CD14-positive monocyte (primary cell): ENCODE results near the gene PAK2. TPM values are rescaled to one million over a fixed set of nuclear protein-coding genes. Genes with fewer than 3 reads are reported as not detected.
"Not testable (repeated sequence)": the region's sequence is repeated elsewhere in the genome, so short reads cannot be mapped to it uniquely, and the experiment has no call there.

ENCODE experiments used
- DNase-seq, 3 donors: peaks; one replicate each; pipeline ENCODE4 v3.0.0-alpha.2; 2011 to 2022
- H2AFZ ChIP-seq: 2 replicates; pipeline ENCODE4 v1.6.0; 2012; ENCODE audit warnings: mild to moderate bottlenecking, low read depth, low read length, inconsistent platforms; ENCODE audit not compliant: insufficient read depth, poor library complexity, severe bottlenecking
- H3K27ac ChIP-seq, 2 donors: 1 replicate in 1 of 2; 2 replicates in 1 of 2; pipeline ENCODE4 v1.5.1; 2012 to 2013; ENCODE audit warnings: low read length in 2 of 2, control low read depth in 1 of 2, inconsistent platforms in 1 of 2, low read depth in 1 of 2, mild to moderate bottlenecking in 1 of 2
- H3K27me3 ChIP-seq, 2 donors: one replicate each; pipeline versions ENCODE4 v1.6.0 to v1.6.1; 2011 to 2013; ENCODE audit warnings: low read length in 2 of 2; ENCODE audit not compliant: control insufficient read depth in 2 of 2, insufficient read depth in 2 of 2
- H3K36me3 ChIP-seq, 2 donors: replicated peaks in 1 of 2; 1 replicate in 1 of 2; 2 replicates in 1 of 2; pipeline versions ENCODE4 v1.5.1 to v1.6.1; 2012 to 2013; ENCODE audit warnings: low read length in 2 of 2, control low read depth in 1 of 2, inconsistent platforms in 1 of 2, mild to moderate bottlenecking in 1 of 2; ENCODE audit not compliant: insufficient read depth in 2 of 2, control insufficient read depth in 1 of 2
- H3K4me1 ChIP-seq, 2 donors: 1 replicate in 1 of 2; 2 replicates in 1 of 2; pipeline versions ENCODE4 v1.5.1 to v1.6.1; 2012 to 2013; ENCODE audit warnings: low read length in 2 of 2, control low read depth in 1 of 2, inconsistent platforms in 1 of 2, mild to moderate bottlenecking in 1 of 2, moderate library complexity in 1 of 2; ENCODE audit not compliant: insufficient read depth in 2 of 2, control insufficient read depth in 1 of 2
- H3K4me2 ChIP-seq: replicated peaks from 2 replicates; pipeline ENCODE3; 2012; ENCODE audit warnings: low read length, moderate library complexity, mild to moderate bottlenecking; ENCODE audit not compliant: poor library complexity, severe bottlenecking; ENCODE audit errors: extremely low read depth
- H3K4me3 ChIP-seq, 3 experiments: fragments of 200-600 bp in 1 of 3; sonication (generic) in 1 of 3; replicated peaks in 1 of 3; 1 replicate in 2 of 3; 2 replicates in 1 of 3; pipeline ENCODE4 v1.5.1; 2011 to 2013; ENCODE audit warnings: low read length in 3 of 3, mild to moderate bottlenecking in 3 of 3, control low read depth in 2 of 3, low read depth in 2 of 3, inconsistent platforms in 1 of 3, moderate library complexity in 1 of 3
- H3K79me2 ChIP-seq: 2 replicates; pipeline ENCODE4 v1.6.0; 2012; ENCODE audit warnings: mild to moderate bottlenecking, control low read depth, inconsistent platforms, low read length, moderate library complexity; ENCODE audit not compliant: insufficient read depth
- H3K9ac ChIP-seq: 2 replicates; pipeline ENCODE4 v1.6.0; 2017; ENCODE audit warnings: low read length, mild to moderate bottlenecking; ENCODE audit not compliant: insufficient read depth, poor library complexity, severe bottlenecking
- H3K9me3 ChIP-seq, 2 donors: replicated peaks in 1 of 2; 1 replicate in 1 of 2; 2 replicates in 1 of 2; pipeline versions ENCODE4 v1.5.1 to v1.6.1; 2012 to 2013; ENCODE audit warnings: low read length in 2 of 2, control low read depth in 1 of 2; ENCODE audit not compliant: control insufficient read depth in 1 of 2, insufficient read depth in 1 of 2
- H4K20me1 ChIP-seq: 2 replicates; pipeline ENCODE4 v1.6.0; 2012; ENCODE audit warnings: mild to moderate bottlenecking, low read length, control low read depth, moderate library complexity; ENCODE audit not compliant: insufficient read depth
- H3K27ac Mint-ChIP-seq, 7 donors: one replicate each; pipeline ENCODE4 v1.8.0; 2020; ENCODE audit warnings: mild to moderate bottlenecking in 7 of 7, mixed read lengths in 7 of 7, moderate library complexity in 6 of 7, inconsistent platforms in 2 of 7
- H3K27me3 Mint-ChIP-seq, 3 donors: one replicate each; pipeline ENCODE4 v1.8.0; 2021 to 2022; ENCODE audit warnings: low read depth in 3 of 3, mild to moderate bottlenecking in 3 of 3, mixed read lengths in 3 of 3, moderate library complexity in 3 of 3, inconsistent platforms in 1 of 3
- H3K36me3 Mint-ChIP-seq, 2 donors: one replicate each; pipeline ENCODE4 v1.8.0; 2020; ENCODE audit warnings: mixed read lengths in 2 of 2, inconsistent platforms in 1 of 2, mild to moderate bottlenecking in 1 of 2
- H3K4me1 Mint-ChIP-seq: one replicate; pipeline ENCODE4 v1.8.0; 2020; ENCODE audit warnings: mild to moderate bottlenecking, mixed read lengths
- H3K4me3 Mint-ChIP-seq, 2 donors: one replicate each; pipeline ENCODE4 v1.8.0; 2020; ENCODE audit warnings: mild to moderate bottlenecking in 2 of 2, mixed read lengths in 2 of 2, moderate library complexity in 1 of 2
- H3K9me3 Mint-ChIP-seq, 7 donors: one replicate each; pipeline ENCODE4 v1.8.0; 2020 to 2022; ENCODE audit warnings: mixed read lengths in 7 of 7, mild to moderate bottlenecking in 6 of 7, moderate library complexity in 6 of 7, inconsistent platforms in 2 of 7
- WGBS: methylation state at CpG from one replicate; pipeline ENCODE4 v1.1.5; 2013; ENCODE audit warnings: missing lambda C conversion rate; ENCODE audit not compliant: insufficient coverage; 5-methylcytosine and 5-hydroxymethylcytosine counted together
- intact Hi-C, 2 donors: fragments of 100-400 bp; cut with micrococcal nuclease; formaldehyde crosslinking; loops; one replicate each; pipeline versions ENCODE4 v1.15.0 to v1.15.1; 2023
- polyA plus RNA-seq, 3 donors: library from polyadenylated mRNA; depleted of rRNA in 1 of 3; unstranded in 2 of 3; stranded (reverse) in 1 of 3; fragments of 300-500 nt in 2 of 3; fragments of >200 nt in 1 of 3; fragmentation: Illumina TruSeq in 2 of 3; gene quantifications; 1 replicate in 2 of 3; 2 replicates in 1 of 3; pipeline ENCODE4 v1.2.3, GENCODE V29; 2012 to 2021
- TF ChIP-seq, protein P1 (sequence below): fragments of 200-600 bp; IDR thresholded peaks from one replicate; pipeline ENCODE4 v1.8.0; 2022; ENCODE audit warnings: antibody characterized with exemption, mild to moderate bottlenecking

Gene PAK2
- polyA plus RNA-seq, 3 donors = 32.4 to 44.2 (median 33.2) TPM

DNA sequence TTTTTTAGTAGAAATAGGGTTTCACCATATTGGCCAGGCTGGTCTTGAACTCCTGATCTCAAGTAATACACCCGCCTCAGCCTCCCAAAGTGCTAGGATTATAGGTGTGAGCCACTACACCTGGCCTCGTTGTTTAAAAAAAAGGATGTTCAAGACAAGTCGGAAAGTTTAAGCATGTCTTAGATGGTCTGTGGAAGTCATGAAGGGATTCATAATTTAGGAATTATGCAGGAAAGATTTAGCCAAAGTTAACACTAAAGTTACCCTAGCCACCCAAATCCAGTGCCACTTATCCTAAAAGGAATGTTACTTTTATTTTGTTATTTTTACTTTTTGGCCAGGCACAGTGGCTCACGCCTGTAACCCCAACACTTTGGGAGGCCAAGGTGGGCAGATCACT, 108.7 kb downstream of the PAK2 start:
- H3K27ac Mint-ChIP-seq, H3K27me3 ChIP-seq, H3K9me3 ChIP-seq, H4K20me1 ChIP-seq, H3K36me3 ChIP-seq, H3K79me2 ChIP-seq, DNase-seq, H3K4me1 Mint-ChIP-seq, H3K4me3 Mint-ChIP-seq, H3K27me3 Mint-ChIP-seq, H3K4me3 ChIP-seq, H2AFZ ChIP-seq, H3K27ac ChIP-seq, H3K36me3 Mint-ChIP-seq, H3K4me1 ChIP-seq, intact Hi-C loops, H3K9ac ChIP-seq, H3K4me2 ChIP-seq: not testable (repeated sequence)
- H3K9me3 Mint-ChIP-seq = peaks cover 0 to 15% (median 14%) of the 10 kb centered on the region in 7 donors
- WGBS = 100% methylated on average over 1 of the region's 4 CpGs

DNA sequence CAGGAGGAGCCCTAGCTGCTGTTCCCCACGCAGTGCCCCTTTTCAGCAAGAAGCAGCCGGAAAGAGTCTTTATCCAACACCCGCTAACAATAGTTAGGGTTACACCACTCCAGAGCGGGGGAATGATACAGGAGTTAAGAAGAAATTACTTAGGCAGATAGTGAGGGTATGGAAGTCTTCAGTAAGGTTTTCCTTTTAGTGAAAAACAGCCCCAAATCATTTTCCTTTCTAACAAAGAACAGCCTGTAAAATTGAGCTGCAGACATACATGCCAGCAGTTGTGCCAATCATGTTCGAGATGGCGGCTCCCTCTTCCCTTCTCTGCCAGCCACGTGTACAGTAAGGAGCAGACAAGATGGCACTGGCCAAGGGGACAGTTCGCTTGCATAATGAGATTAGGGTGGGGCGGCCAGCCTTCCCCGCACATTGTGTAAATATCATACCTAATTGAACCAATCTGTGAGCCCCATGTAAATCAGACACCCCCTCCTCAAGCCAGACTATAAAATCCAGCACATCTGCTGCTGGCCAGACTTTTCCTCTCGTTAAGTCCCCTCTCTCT, 109.6 kb downstream of the PAK2 start:
- no peak for DNase-seq
- no peak overlapping the region for H2AFZ ChIP-seq
- Mint-ChIP-seq H3K36me3 (no peaks in the 10 kb centered on the region), H3K4me1 (peaks cover 4% of the 10 kb centered on the region), H3K27me3 (peaks cover 2 to 3% (median 3%) of the 10 kb centered on the region in 3 donors), H3K4me3 (no peak overlapping the region), H3K27ac (no peak overlapping the region), H3K9me3 (peaks cover 0 to 15% (median 14%) of the 10 kb centered on the region in 7 donors)
- 100% methylated on average over 2 of the region's 11 CpGs for whole genome bisulfite sequencing
- no peaks in the 10 kb centered on the region for H3K79me2 ChIP-seq
- no peak overlapping the region for H3K4me3 ChIP-seq
- H4K20me1 ChIP-seq = no peaks in the 10 kb centered on the region
- H3K4me2 ChIP-seq = no peak overlapping the region
- no peak overlapping the region for H3K9ac ChIP-seq
- TF ChIP-seq, protein P1, sequence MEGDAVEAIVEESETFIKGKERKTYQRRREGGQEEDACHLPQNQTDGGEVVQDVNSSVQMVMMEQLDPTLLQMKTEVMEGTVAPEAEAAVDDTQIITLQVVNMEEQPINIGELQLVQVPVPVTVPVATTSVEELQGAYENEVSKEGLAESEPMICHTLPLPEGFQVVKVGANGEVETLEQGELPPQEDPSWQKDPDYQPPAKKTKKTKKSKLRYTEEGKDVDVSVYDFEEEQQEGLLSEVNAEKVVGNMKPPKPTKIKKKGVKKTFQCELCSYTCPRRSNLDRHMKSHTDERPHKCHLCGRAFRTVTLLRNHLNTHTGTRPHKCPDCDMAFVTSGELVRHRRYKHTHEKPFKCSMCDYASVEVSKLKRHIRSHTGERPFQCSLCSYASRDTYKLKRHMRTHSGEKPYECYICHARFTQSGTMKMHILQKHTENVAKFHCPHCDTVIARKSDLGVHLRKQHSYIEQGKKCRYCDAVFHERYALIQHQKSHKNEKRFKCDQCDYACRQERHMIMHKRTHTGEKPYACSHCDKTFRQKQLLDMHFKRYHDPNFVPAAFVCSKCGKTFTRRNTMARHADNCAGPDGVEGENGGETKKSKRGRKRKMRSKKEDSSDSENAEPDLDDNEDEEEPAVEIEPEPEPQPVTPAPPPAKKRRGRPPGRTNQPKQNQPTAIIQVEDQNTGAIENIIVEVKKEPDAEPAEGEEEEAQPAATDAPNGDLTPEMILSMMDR = no peak
- peaks cover 0 to 9% of the 10 kb centered on the region in 2 donors for H3K9me3 ChIP-seq
- no peaks in the 10 kb centered on the region for H3K27me3 ChIP-seq
- H3K36me3 ChIP-seq = no peaks in the 10 kb centered on the region
- no peak overlapping the region for H3K27ac ChIP-seq
- H3K4me1 ChIP-seq = no peaks in the 10 kb centered on the region
- intact Hi-C loops = no loop called here

DNA sequence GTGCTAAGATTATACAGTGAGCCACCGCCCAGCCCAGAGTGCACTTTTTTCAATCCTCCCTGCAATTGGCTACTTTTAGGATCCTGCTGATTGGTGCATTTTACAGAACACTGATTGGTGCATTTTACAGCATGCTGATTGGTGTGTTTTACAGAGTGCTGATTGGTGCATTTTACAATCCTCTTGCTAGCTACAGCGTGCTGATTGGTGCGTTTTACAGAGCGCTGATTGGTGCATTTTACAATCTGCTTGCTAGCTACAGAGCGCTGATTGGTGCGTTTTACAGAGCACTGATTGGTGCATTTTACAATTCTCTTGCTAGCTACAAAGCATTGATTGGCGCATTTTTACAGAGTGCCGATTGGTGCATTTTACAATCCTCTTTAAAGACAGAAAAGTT, 123.3 kb downstream of the PAK2 start:
- H3K27me3 ChIP-seq, H3K4me3 ChIP-seq, H3K4me2 ChIP-seq, H3K4me3 Mint-ChIP-seq, H3K4me1 ChIP-seq, H3K27ac ChIP-seq, H2AFZ ChIP-seq, DNase-seq, H4K20me1 ChIP-seq, H3K36me3 ChIP-seq, H3K36me3 Mint-ChIP-seq, intact Hi-C loops, H3K27ac Mint-ChIP-seq, H3K4me1 Mint-ChIP-seq, H3K9me3 ChIP-seq, H3K79me2 ChIP-seq, H3K9ac ChIP-seq: not testable (repeated sequence)
- H3K9me3 Mint-ChIP-seq = peaks cover 3 to 11% (median 6%) of the 10 kb centered on the region in 7 donors
- H3K27me3 Mint-ChIP-seq = peaks cover 0 to 12% (median under 1%) of the 10 kb centered on the region in 3 donors
- WGBS = 92% methylated on average over 7 of the region's 8 CpGs
